NCI-H1105 treated with DMSO at 0.1 percent for 48 hours (cell line): ENCODE results near the gene MAP3K15.

Experiments used
- DNase-seq: peaks from one replicate; lab custom pipeline; 2025; lab: John Stamatoyannopoulos, UW

MAP3K15 gene

DNA sequence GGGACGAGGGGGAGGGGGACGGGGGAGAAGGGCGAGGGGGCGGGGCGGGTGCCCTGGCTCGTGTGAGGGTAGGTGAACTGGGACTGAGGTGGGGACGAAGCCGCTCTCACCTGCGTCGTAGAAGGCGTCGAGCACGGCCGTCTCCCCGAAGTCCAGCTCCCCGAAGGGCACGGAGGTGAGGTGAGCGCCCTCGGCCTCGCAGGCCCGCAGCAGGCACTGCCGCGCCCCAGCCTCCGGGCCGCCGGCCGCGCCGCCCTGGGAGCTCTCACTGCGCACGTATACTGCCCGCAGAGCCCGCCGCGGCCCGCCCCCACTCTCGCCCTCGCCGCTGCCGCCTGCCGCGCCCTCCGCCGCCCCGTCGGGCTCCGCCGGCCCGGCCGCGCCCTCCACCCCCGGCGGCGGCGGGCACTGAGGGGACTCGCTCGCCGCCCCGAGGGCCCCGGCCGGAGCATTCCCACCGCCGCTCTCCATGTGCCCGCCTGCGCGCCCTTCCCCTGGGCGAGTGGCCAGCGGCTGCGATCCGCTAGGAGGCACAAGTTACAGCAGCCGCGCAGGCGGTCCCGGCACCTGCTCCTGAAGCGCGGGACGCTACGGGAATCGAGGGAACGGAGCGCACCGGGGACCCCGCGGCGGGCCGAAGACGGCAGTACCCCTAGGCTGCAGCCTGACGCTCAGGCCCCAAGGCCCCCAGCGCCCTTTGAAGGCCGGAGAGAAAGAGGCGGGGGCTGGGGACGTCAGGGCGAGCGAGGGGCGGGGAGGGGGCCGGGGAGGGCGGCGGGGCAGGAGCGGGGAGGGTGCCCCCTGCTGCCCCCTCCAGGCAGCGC lies at the start of gene MAP3K15:
TSS of gene MAP3K15 (minus strand) at position 718 of the 824 bp plus-strand sequence. CDS start at position 471, 247 bp downstream.
- DNase-seq: peak; percentile 19

GRCh38 chrX:19564606-19565005 lies 49.3 kb upstream of the MAP3K15 start:
- no peak for DNase-seq

- no peak for DNase-seq
Measured at GRCh38 chrX:19563746-19564145, 48.4 kb upstream of the MAP3K15 start.

DNA sequence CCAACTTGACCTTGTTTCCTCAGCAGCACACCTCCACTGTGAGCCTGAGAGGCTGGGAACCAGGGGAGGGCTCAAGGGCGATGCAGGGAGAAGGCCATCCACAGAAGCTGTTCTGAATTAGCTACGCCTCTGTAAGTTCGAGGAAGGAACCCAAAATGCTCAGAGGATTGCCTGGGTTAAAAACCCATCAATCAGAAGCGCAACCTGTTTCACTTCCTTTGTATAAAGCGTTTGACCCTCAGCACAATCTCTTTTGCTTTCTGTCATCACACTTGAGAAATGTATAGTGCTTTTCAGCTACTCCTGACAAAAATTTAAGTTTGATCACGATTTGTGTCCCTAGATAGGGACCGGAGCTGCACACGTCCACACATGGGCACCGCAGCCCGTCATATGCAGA lies 48.0 kb upstream of the MAP3K15 start:
- DNase-seq: no peak

- no peak for DNase-seq
Measured at GRCh38 chrX:19560611-19561010, 45.3 kb upstream of the MAP3K15 start.

GRCh38 chrX:19557822-19558221 lies 42.5 kb upstream of the MAP3K15 start:
- DNase-seq: no peak

GRCh38 chrX:19556202-19556601 lies 40.9 kb upstream of the MAP3K15 start:
- DNase-seq: no peak

GRCh38 chrX:19555683-19556082 lies 40.4 kb upstream of the MAP3K15 start:
- DNase-seq: no peak

DNA sequence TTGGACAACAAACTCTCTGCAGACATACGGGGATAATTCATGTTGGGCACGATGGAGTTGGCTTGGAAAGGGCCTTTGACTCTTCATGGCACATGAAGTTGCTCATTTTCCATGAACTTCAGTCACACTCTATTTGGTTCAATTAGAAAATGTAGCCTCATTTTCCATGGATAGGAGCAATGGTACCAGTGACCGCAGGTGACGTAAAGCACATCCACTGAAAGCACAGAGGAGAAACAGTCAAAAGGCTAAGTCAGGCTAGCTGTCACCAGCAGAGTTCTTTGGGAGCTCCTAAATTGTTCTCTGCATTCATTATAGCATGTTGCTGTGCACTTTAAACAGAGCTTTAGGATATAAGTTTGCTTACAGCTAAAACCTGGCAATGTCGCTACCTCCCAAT lies 39.9 kb upstream of the MAP3K15 start:
- no peak for DNase-seq

DNA sequence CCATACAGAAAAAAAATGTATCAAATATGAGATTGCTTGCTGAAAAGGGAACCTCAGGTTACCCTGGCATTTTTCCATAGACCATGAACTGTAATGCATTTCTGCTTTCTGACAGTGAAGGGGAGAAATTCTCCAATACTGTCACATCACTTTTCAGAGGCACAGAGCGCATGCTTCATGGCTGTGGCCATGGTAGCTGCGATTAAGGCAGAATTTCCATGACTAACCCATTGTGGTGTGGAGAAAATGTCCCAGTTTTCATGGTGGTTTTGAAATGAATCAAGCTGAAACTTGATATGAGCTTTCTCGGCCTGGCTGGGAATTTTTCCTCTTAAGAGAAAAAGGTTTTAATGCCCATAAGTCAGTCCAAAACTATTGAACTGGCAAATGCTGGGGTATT lies 39.5 kb upstream of the MAP3K15 start:
- no peak for DNase-seq

- no peak for DNase-seq
Measured at GRCh38 chrX:19552793-19553192, 37.5 kb upstream of the MAP3K15 start.

GRCh38 chrX:19549838-19550237 lies 34.5 kb upstream of the MAP3K15 start:
- no peak for DNase-seq

- DNase-seq: no peak
Measured at GRCh38 chrX:19548934-19549333, 33.6 kb upstream of the MAP3K15 start.

DNA sequence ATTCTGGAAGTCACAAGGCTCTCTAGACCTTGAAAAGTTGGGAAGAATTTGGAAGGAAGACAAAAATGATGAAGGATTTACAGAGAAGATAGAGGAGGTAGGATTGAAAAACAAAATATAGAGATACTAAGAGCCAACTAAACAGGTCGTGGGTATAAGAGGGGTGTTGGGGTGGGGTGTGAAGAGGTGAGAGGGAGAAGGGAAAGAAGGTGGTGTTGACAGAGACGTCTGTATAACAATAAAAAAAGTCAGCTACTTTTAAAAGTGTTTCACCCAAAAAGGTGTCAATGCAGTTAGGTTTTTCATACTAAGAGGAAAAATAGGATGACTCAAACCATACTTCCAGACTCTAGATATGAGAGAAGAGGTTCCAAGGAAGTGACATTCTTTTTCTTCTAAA lies 33.0 kb upstream of the MAP3K15 start:
- no peak for DNase-seq

DNA sequence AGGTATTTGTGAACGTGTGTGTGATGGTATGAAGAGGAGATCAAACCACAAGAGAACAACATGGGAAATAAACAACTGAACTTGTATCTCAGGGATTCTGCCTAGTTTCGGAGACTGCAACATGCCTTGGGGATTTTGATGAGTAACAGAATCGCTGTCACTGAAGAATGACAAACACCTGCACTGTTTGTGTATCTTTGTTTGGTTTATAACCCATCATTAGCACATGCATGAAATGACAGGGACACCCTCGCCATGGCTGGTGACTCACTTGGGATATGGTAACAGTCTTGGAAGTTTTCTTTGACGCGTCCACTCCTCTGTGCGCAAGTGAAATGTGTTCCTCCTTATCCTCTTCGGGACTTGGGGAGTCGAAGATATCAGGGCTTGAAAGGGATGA lies 30.3 kb upstream of the MAP3K15 start:
- no peak for DNase-seq

- DNase-seq: peak; percentile 35
Measured at GRCh38 chrX:19544693-19545305, 29.5 kb upstream of the MAP3K15 start.

- DNase-seq: no peak
Measured at GRCh38 chrX:19543951-19544381, 28.7 kb upstream of the MAP3K15 start.

GRCh38 chrX:19543020-19543715 lies 27.9 kb upstream of the MAP3K15 start:
- DNase-seq: no peak

- DNase-seq: no peak
Measured at GRCh38 chrX:19541931-19542330, 26.6 kb upstream of the MAP3K15 start.

DNA sequence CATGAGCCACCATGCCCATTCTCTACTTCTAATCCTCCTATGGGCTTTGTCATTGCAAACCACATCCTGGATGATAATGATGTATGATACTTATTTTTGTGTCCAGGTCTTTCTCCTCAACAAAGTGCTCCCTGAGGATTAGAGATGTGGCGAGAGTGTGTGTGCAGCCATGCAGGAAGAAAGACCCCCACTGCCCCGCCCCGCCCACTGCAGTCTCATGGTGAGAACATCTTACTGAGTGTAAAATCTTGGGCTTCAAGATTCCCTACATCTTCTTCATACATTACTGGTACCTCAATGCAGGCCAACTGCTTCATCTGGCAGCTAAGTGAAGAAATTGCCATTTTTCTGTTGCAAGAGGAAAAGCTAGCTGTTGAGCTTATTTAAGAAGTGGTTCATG lies 25.9 kb upstream of the MAP3K15 start:
- DNase-seq: no peak

DNA sequence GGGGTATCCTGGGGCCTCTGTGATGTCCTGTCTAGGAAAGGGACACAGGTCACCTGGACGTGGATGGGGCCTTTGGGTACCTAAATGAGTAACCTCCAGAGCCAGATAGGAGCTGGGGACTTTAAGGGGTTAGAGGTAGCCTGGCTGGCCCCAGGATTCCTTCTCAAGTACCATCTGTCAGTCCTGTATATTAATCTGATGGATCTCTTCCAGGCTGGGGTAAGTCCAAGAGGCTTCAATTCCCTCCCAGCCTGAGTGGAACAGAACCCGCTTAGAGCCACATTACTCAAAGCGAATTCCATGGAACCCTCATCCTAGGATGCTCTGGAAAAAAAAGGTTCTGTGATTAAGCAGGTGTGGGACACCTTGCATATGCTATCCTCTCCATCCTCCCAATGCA lies 24.8 kb upstream of the MAP3K15 start:
- DNase-seq: no peak

- DNase-seq: no peak
Measured at GRCh38 chrX:19539665-19540064, 24.4 kb upstream of the MAP3K15 start.

DNA sequence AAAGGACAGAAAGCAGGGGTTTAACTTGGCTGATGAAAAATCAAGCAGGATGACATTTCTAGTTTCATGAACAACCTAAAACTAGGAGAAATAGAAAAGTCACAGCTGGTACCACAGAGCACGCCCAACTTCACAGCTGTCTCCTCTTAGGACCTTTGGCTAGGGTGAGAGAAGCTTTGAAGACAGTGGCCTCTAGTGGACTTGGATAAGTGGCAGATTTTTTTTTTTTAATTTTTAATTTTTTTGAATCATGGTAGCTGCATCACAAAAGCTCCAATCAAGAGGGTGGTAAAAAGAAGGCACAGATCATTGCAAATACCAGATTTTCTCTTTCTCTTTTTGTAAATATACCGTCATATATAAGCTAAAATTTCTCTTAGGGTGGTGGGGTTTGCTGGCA lies 20.2 kb upstream of the MAP3K15 start:
- DNase-seq: peak; percentile 34
